Measurements from ENCODE around the gene PLCL1. TPM values are rescaled to one million over a fixed set of nuclear protein-coding genes. Genes with fewer than 3 reads are reported as not detected.

Gene PLCL1
- total and polyA plus RNA-seq, 8 donors: 0.93 to 28.7 (median 3.1) TPM

DNA sequence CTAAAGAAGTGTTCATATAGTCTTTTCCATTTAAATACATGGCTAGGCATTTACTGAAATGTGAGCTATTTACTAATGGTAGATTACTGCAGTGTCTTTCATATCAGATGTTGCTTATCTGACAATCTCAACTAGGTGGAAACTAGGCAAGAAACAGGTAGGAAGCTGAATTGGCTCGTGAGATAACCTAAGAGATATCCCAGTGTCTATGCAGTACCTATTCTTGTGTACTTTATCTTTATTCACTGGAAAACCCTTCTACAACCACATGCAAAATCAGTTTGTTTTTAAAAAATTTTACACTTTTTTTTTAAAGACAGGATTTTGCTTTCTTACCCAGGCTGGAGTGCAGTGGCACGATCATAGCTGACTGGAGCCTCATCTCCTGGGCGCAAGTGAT, 63.8 kb downstream of the PLCL1 start:
- H3K36me3 ChIP-seq: no peaks in the 10 kb centered on the region
- intact Hi-C loops (cut with DNase I; ENCODE audit: low total_unique reads): no loop called here
- H3K4me3 ChIP-seq: no peak overlapping the region
- no peak overlapping the region for H3K27ac ChIP-seq
- no peak for TF ChIP-seq POLR2AphosphoS5 (IDR thresholded peaks at IDR 0.05)
- no peak for TF ChIP-seq EP300 (IDR thresholded peaks at IDR 0.05)
- TF ChIP-seq POLR2A (IDR thresholded peaks at IDR 0.05): no peak
- TF ChIP-seq, protein P1, sequence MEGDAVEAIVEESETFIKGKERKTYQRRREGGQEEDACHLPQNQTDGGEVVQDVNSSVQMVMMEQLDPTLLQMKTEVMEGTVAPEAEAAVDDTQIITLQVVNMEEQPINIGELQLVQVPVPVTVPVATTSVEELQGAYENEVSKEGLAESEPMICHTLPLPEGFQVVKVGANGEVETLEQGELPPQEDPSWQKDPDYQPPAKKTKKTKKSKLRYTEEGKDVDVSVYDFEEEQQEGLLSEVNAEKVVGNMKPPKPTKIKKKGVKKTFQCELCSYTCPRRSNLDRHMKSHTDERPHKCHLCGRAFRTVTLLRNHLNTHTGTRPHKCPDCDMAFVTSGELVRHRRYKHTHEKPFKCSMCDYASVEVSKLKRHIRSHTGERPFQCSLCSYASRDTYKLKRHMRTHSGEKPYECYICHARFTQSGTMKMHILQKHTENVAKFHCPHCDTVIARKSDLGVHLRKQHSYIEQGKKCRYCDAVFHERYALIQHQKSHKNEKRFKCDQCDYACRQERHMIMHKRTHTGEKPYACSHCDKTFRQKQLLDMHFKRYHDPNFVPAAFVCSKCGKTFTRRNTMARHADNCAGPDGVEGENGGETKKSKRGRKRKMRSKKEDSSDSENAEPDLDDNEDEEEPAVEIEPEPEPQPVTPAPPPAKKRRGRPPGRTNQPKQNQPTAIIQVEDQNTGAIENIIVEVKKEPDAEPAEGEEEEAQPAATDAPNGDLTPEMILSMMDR (IDR thresholded peaks at IDR 0.05): no peak
- H3K9me3 ChIP-seq: no peaks in the 10 kb centered on the region
- no peaks in the 10 kb centered on the region for H3K27me3 ChIP-seq
- WGBS, 5 donors: 78 to 90% (median 89%) methylated on average over 3 of the region's 3 CpGs
- DNase-seq: no peak
- H3K4me1 ChIP-seq: peaks cover 0 to 8% (median 4%) of the 10 kb centered on the region in 4 donors

DNA sequence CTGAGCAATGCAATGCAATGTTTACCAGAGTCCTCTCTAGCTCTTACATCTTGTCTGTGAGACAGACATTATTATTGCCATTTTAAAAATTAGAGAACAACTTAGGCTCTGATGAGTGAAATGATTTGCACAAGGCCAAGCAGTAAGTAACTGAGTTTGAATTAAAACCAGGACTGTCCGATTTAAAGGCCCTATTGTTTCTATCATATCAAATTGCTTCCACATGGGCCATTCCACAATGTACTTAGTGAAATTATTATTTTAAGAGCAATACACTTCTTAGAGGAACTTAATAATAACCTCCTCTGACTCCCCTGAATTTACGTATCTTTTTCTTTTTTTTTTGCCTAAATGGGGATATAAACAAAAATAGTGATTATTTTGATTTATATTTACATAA, 64.6 kb downstream of the PLCL1 start:
- peaks cover 0 to 8% (median 4%) of the 10 kb centered on the region in 4 donors for H3K4me1 ChIP-seq
- no peak for DNase-seq
- no peaks in the 10 kb centered on the region for H3K27me3 ChIP-seq
- no peak overlapping the region for H3K27ac ChIP-seq
- intact Hi-C loops (cut with DNase I; ENCODE audit: low total_unique reads): no loop called here
- H3K36me3 ChIP-seq: no peaks in the 10 kb centered on the region
- WGBS, 5 donors: 77 to 94% (median 90%) methylated on average over 2 of the region's 2 CpGs
- TF ChIP-seq, protein P1 (IDR thresholded peaks at IDR 0.05): no peak
- H3K9me3 ChIP-seq: no peaks in the 10 kb centered on the region
- no peak overlapping the region for H3K4me3 ChIP-seq

DNA sequence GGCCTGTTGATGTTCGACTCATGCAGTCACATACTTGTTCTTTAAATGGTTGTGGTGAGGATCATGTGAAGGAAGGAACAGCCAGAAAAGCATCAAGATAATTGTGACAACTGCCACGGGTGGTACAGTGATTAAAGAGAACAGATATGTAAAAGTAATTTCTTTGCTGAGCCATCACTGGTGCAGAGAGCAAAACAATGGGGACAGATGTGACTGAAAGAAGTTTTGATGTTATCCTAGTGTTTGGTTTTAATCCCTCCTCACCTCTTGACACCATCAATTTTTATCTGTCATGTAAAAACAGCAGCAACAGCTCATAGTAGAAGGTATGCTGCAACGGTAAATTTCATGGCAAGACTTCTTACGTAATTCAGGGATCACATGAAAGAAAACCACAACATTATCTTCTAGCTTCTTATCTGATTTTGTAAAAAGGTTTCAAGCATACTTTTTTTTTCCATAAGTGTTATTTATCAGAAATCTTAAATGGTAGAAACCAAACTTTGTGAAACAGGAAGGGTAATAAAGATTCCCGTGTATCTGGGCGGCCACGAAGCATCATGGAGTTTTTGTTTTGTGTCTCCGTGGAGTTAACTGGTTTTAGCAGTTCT, 65.2 kb downstream of the PLCL1 start:
- 69 to 75% (median 70%) methylated on average over 8 of the region's 8 CpGs for WGBS, 5 donors
- TF ChIP-seq, protein P1 (IDR thresholded peaks at IDR 0.05): no peak
- no peak for TF ChIP-seq POLR2AphosphoS5 (IDR thresholded peaks at IDR 0.05)
- no peak for TF ChIP-seq POLR2A (IDR thresholded peaks at IDR 0.05)
- TF ChIP-seq EP300 (IDR thresholded peaks at IDR 0.05): no peak
- intact Hi-C loops (cut with DNase I; ENCODE audit: low total_unique reads): no loop called here
- Histone ChIP-seq H3K27me3 (no peaks in the 10 kb centered on the region), H3K4me1 (peaks cover 0 to 8% (median 4%) of the 10 kb centered on the region in 4 donors), H3K4me3 (no peak overlapping the region), H3K9me3 (no peaks in the 10 kb centered on the region), H3K27ac (no peak overlapping the region), H3K36me3 (no peaks in the 10 kb centered on the region)
- no peak for DNase-seq

DNA sequence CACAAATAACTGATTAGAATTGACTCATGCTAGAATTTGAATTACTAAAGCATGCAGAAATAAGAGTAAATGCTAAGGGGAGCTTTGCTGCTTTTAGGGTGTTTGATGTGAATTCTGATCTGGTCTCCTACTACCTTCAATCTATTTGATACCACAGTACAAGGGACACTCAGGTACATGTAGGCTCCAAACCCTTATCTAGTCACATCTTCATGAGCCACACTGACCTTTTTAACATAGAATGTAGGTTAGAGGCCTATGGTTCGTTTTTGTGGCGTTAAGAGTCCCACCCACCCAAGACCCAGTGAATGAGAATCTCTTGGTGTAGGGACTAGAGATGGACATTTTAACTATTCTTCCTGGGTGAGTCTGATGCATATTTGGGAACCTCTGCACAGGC, 65.7 kb downstream of the PLCL1 start:
- no peaks in the 10 kb centered on the region for H3K36me3 ChIP-seq
- TF ChIP-seq POLR2AphosphoS5 (IDR thresholded peaks at IDR 0.05): no peak
- no peak for TF ChIP-seq POLR2A (IDR thresholded peaks at IDR 0.05)
- no peak for TF ChIP-seq EP300 (IDR thresholded peaks at IDR 0.05)
- TF ChIP-seq, protein P1 (IDR thresholded peaks at IDR 0.05): no peak
- H3K27me3 ChIP-seq: no peaks in the 10 kb centered on the region
- WGBS, 5 donors: 93 to 98% (median 94%) methylated on average over 2 of the region's 2 CpGs
- H3K4me1 ChIP-seq: peaks cover 0 to 8% (median 4%) of the 10 kb centered on the region in 4 donors
- H3K27ac ChIP-seq: no peak overlapping the region
- intact Hi-C loops (cut with DNase I; ENCODE audit: low total_unique reads): no loop called here
- H3K9me3 ChIP-seq: no peaks in the 10 kb centered on the region
- no peak overlapping the region for H3K4me3 ChIP-seq
- DNase-seq: no peak
